Measurements from ENCODE around the gene DDX43.
"Not testable (repeated sequence)": the region's sequence is repeated elsewhere in the genome, so short reads cannot be mapped to it uniquely, and the experiment has no call there.

DDX43 gene

DNA sequence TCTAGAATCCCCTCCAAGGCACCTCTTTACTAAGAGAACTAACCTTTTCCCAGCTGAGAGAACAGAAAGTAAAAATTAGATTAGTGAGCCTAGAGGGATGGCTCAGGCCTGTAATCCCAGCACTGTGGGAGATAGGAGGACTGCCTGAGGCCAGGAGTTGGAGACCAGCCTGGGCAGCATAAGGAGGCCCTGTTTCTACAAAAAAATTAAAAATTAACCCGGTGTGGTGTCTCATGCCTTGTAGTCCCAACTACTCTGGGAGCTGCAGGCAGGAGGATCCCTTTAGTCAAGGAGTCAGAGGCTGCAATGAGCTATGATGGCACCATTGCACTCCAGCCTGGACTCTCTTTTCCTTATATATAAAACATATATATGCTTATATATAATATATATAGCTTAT lies 19.4 kb upstream of the DDX43 start:
- Histone ChIP-seq H3K4me3 (ENCODE audit: low read length in 2 of 2) (no peak overlapping the region), H3K23ac (ENCODE audit: low read depth, low read length, poor library complexity) (no peak overlapping the region), H3K27me3 (ENCODE audit: control insufficient read depth in 3 of 3, insufficient read depth in 3 of 3, low read depth in 1 of 3, low read length in 3 of 3) (no peaks in the 10 kb centered on the region), H3K9me3 (replicated peaks in 1 of 2; ENCODE audit: control insufficient read depth in 2 of 2, insufficient read depth in 1 of 2, low read depth in 1 of 2, low read length in 2 of 2) (peaks cover 0 to 2% of the 10 kb centered on the region in 2 donors), H3K18ac (ENCODE audit: low read length) (no peak overlapping the region), H3K36me3 (replicated peaks in 1 of 2; ENCODE audit: control insufficient read depth in 2 of 2, insufficient read depth in 2 of 2, low read length in 2 of 2) (no peaks in the 10 kb centered on the region), H2BK5ac (ENCODE audit: low read length) (no peak overlapping the region), H3K27ac (replicated peaks; ENCODE audit: low read length) (no peak overlapping the region), H3K14ac (ENCODE audit: low read length) (no peak overlapping the region), H2BK12ac (ENCODE audit: low read length) (no peak overlapping the region), H3K79me1 (ENCODE audit: low read depth, low read length) (no peaks in the 10 kb centered on the region), H4K91ac (ENCODE audit: low read depth, low read length, poor library complexity) (no peak overlapping the region), H3K4me2 (ENCODE audit: insufficient read depth, low read length, poor library complexity, severe bottlenecking) (no peak overlapping the region), H2BK15ac (ENCODE audit: low read length) (no peak overlapping the region), H4K8ac (ENCODE audit: low read depth, low read length) (no peak overlapping the region), H2AK5ac (ENCODE audit: low read depth, low read length) (no peak overlapping the region), H2BK120ac (ENCODE audit: low read depth, low read length) (no peak overlapping the region), H2AFZ (ENCODE audit: low read length) (no peak overlapping the region), H3K9ac (ENCODE audit: low read depth, low read length, poor library complexity) (no peak overlapping the region), H3K4ac (ENCODE audit: low read length) (no peak overlapping the region), H3K4me1 (ENCODE audit: control insufficient read depth in 2 of 2, insufficient read depth in 1 of 2, low read depth in 1 of 2, low read length in 2 of 2) (no peaks in the 10 kb centered on the region)
- no CpG with 5 or more reads among the region's 1 CpG for WGBS, 2 donors (ENCODE audit: extremely low coverage in 2 of 2, insufficient read length in 2 of 2, insufficient replicate concordance in 1 of 2)
- no peak for DNase-seq (ENCODE audit: low spot score)

DNA sequence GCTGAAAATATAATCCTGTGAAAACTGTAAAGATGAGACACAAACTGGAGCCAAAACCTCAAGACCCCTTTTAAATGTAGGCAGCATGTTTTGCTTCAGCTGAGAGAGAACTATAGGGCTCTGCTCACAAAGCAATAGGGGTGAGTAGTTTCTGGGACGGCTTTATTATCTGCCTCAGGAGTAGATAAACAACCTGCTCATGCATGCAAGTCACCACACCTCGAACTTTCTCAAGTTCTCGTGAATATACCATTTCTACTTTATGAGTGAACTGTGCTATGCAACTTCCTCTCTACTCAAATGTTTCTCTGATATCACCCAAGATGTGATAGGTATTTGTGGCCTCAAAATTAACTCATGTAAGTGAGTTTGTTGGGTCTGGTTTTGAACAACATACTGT lies 17.4 kb upstream of the DDX43 start:
- no peak overlapping the region for H2BK5ac ChIP-seq (ENCODE audit: low read length)
- no peak overlapping the region for H3K14ac ChIP-seq (ENCODE audit: low read length)
- no peak overlapping the region for H2AK5ac ChIP-seq (ENCODE audit: low read depth, low read length)
- H3K27ac ChIP-seq (replicated peaks; ENCODE audit: low read length) = no peak overlapping the region
- no peak overlapping the region for H2BK15ac ChIP-seq (ENCODE audit: low read length)
- H3K9ac ChIP-seq (ENCODE audit: low read depth, low read length, poor library complexity) = no peak overlapping the region
- H3K27me3 ChIP-seq (ENCODE audit: control insufficient read depth in 3 of 3, insufficient read depth in 3 of 3, low read depth in 1 of 3, low read length in 3 of 3) = no peaks in the 10 kb centered on the region
- H3K4me3 ChIP-seq (ENCODE audit: low read length in 2 of 2) = no peak overlapping the region
- no peak overlapping the region for H2BK120ac ChIP-seq (ENCODE audit: low read depth, low read length)
- H3K23ac ChIP-seq (ENCODE audit: low read depth, low read length, poor library complexity) = no peak overlapping the region
- H2AFZ ChIP-seq (ENCODE audit: low read length) = no peak overlapping the region
- no peak overlapping the region for H3K4me2 ChIP-seq (ENCODE audit: insufficient read depth, low read length, poor library complexity, severe bottlenecking)
- no peaks in the 10 kb centered on the region for H3K79me1 ChIP-seq (ENCODE audit: low read depth, low read length)
- H4K91ac ChIP-seq (ENCODE audit: low read depth, low read length, poor library complexity) = no peak overlapping the region
- peaks cover 0 to 2% of the 10 kb centered on the region in 2 donors for H3K9me3 ChIP-seq (replicated peaks in 1 of 2; ENCODE audit: control insufficient read depth in 2 of 2, insufficient read depth in 1 of 2, low read depth in 1 of 2, low read length in 2 of 2)
- no peak overlapping the region for H3K18ac ChIP-seq (ENCODE audit: low read length)
- H3K4ac ChIP-seq (ENCODE audit: low read length) = no peak overlapping the region
- no peaks in the 10 kb centered on the region for H3K36me3 ChIP-seq (replicated peaks in 1 of 2; ENCODE audit: control insufficient read depth in 2 of 2, insufficient read depth in 2 of 2, low read length in 2 of 2)
- H3K4me1 ChIP-seq (ENCODE audit: control insufficient read depth in 2 of 2, insufficient read depth in 1 of 2, low read depth in 1 of 2, low read length in 2 of 2) = no peaks in the 10 kb centered on the region
- H4K8ac ChIP-seq (ENCODE audit: low read depth, low read length) = no peak overlapping the region
- no peak overlapping the region for H2BK12ac ChIP-seq (ENCODE audit: low read length)
- DNase-seq (ENCODE audit: low spot score) = no peak
- WGBS, 2 donors (ENCODE audit: extremely low coverage in 2 of 2, insufficient read length in 2 of 2, insufficient replicate concordance in 1 of 2) = no CpG with 5 or more reads among the region's 3 CpGs

DNA sequence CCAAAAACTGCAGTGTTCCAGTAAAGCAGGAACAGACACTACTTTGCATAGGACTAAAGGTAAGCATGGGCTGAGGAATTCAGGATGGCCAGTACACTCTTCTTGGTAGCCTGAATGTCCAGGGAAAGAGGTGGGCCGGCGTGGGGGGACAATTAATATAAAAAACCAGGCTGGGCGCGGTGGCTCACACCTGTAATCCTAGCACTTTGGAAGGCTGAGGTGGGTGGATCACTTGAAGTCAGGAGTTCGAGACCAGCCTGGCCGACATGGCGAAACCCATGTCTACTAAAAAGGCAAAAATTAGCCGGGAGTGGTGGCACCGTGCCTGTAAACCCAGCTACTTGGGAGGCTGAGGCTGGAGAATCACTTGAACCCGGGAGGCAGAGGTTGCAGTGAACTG lies 13.1 kb upstream of the DDX43 start:
- not testable (repeated sequence) for H2AFZ ChIP-seq (ENCODE audit: low read length); H3K27ac ChIP-seq (replicated peaks; ENCODE audit: low read length); H3K36me3 ChIP-seq (replicated peaks in 1 of 2; ENCODE audit: control insufficient read depth in 2 of 2, insufficient read depth in 2 of 2, low read length in 2 of 2); H3K79me1 ChIP-seq (ENCODE audit: low read depth, low read length); H2BK15ac ChIP-seq (ENCODE audit: low read length); H3K9ac ChIP-seq (ENCODE audit: low read depth, low read length, poor library complexity); H4K91ac ChIP-seq (ENCODE audit: low read depth, low read length, poor library complexity); H3K14ac ChIP-seq (ENCODE audit: low read length); H3K27me3 ChIP-seq (ENCODE audit: control insufficient read depth in 3 of 3, insufficient read depth in 3 of 3, low read depth in 1 of 3, low read length in 3 of 3); H2BK5ac ChIP-seq (ENCODE audit: low read length); H2AK5ac ChIP-seq (ENCODE audit: low read depth, low read length); H3K23ac ChIP-seq (ENCODE audit: low read depth, low read length, poor library complexity); H3K4me2 ChIP-seq (ENCODE audit: insufficient read depth, low read length, poor library complexity, severe bottlenecking); H4K8ac ChIP-seq (ENCODE audit: low read depth, low read length); H2BK120ac ChIP-seq (ENCODE audit: low read depth, low read length); H2BK12ac ChIP-seq (ENCODE audit: low read length); DNase-seq (ENCODE audit: low spot score); H3K4ac ChIP-seq (ENCODE audit: low read length); H3K4me3 ChIP-seq (ENCODE audit: low read length in 2 of 2); H3K18ac ChIP-seq (ENCODE audit: low read length); H3K9me3 ChIP-seq (replicated peaks in 1 of 2; ENCODE audit: control insufficient read depth in 2 of 2, insufficient read depth in 1 of 2, low read depth in 1 of 2, low read length in 2 of 2); H3K4me1 ChIP-seq (ENCODE audit: control insufficient read depth in 2 of 2, insufficient read depth in 1 of 2, low read depth in 1 of 2, low read length in 2 of 2)
- no CpG with 5 or more reads among the region's 10 CpGs for WGBS, 2 donors (ENCODE audit: extremely low coverage in 2 of 2, insufficient read length in 2 of 2, insufficient replicate concordance in 1 of 2)

DNA sequence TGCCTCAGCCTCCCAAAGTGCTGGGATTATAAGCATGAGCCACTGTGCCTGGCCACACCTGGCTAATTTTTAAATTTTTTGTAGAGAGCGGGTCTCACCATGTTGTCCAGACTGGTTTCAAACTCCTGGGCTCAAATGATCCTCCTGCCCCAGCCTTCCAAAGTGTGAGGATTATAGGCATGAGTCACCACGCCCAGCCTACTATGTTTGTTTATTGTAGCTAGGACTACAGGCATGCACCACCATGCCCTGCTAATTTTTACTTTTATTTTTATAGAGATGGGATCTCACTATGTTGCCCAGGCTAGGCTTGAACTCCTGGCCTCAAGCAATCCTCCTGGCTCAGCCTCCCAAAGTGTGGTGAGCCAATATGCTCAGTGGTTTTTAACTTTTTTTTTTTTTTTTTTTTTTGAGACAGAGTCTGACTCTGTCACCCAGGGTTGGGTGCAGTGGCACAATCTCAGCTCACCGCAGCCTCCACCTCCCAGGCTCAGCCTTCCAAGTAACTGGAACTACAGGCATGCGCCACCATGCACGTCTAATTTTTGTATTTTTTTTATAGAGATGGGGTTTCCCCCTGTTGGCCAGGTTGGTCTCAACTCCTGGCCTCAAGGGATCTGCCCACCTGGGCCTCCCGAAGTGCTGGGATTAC lies 12.0 kb upstream of the DDX43 start:
- no peak for DNase-seq (ENCODE audit: low spot score)
- Histone ChIP-seq H2AK5ac (ENCODE audit: low read depth, low read length) (no peak overlapping the region), H2BK12ac (ENCODE audit: low read length) (no peak overlapping the region), H3K23ac (ENCODE audit: low read depth, low read length, poor library complexity) (no peak overlapping the region), H3K4me1 (ENCODE audit: control insufficient read depth in 2 of 2, insufficient read depth in 1 of 2, low read depth in 1 of 2, low read length in 2 of 2) (no peaks in the 10 kb centered on the region), H4K91ac (ENCODE audit: low read depth, low read length, poor library complexity) (no peak overlapping the region), H3K4ac (ENCODE audit: low read length) (no peak overlapping the region), H3K9ac (ENCODE audit: low read depth, low read length, poor library complexity) (no peak overlapping the region), H3K4me2 (ENCODE audit: insufficient read depth, low read length, poor library complexity, severe bottlenecking) (no peak overlapping the region), H3K27ac (replicated peaks; ENCODE audit: low read length) (no peak overlapping the region), H2BK120ac (ENCODE audit: low read depth, low read length) (no peak overlapping the region), H2BK5ac (ENCODE audit: low read length) (no peak overlapping the region), H3K36me3 (replicated peaks in 1 of 2; ENCODE audit: control insufficient read depth in 2 of 2, insufficient read depth in 2 of 2, low read length in 2 of 2) (no peaks in the 10 kb centered on the region), H3K18ac (ENCODE audit: low read length) (no peak overlapping the region), H4K8ac (ENCODE audit: low read depth, low read length) (no peak overlapping the region), H3K14ac (ENCODE audit: low read length) (no peak overlapping the region), H2AFZ (ENCODE audit: low read length) (no peak overlapping the region), H3K79me1 (ENCODE audit: low read depth, low read length) (no peaks in the 10 kb centered on the region), H3K9me3 (replicated peaks in 1 of 2; ENCODE audit: control insufficient read depth in 2 of 2, insufficient read depth in 1 of 2, low read depth in 1 of 2, low read length in 2 of 2) (no peaks in the 10 kb centered on the region), H2BK15ac (ENCODE audit: low read length) (no peak overlapping the region), H3K4me3 (ENCODE audit: low read length in 2 of 2) (no peak overlapping the region), H3K27me3 (ENCODE audit: control insufficient read depth in 3 of 3, insufficient read depth in 3 of 3, low read depth in 1 of 3, low read length in 3 of 3) (peaks cover 0 to under 1% (median 0%) of the 10 kb centered on the region in 3 experiments)
- no CpG with 5 or more reads among the region's 6 CpGs for WGBS, 2 donors (ENCODE audit: extremely low coverage in 2 of 2, insufficient read length in 2 of 2, insufficient replicate concordance in 1 of 2)
